ENCODE data around the gene GLRX3.
"Not testable (repeated sequence)": the region's sequence is repeated elsewhere in the genome, so short reads cannot be mapped to it uniquely, and the experiment has no call there.

The GLRX3 gene

GRCh38 chr10:130198651-130199050 lies 62.5 kb downstream of the GLRX3 start:
- DNase-seq (ENCODE audit: extremely low read depth, low read depth), result no peak
- no peak overlapping the region for H3K4me3 ChIP-seq (replicated peaks; ENCODE audit: low read depth, low read length)
- TF ChIP-seq CTCF (IDR thresholded peaks at IDR 0.05; ENCODE audit: low read depth, low read length, missing control alignments), result no peak

- no peak overlapping the region for H3K4me3 ChIP-seq (replicated peaks; ENCODE audit: low read depth, low read length)
- no peak for DNase-seq (ENCODE audit: extremely low read depth, low read depth)
- no peak for TF ChIP-seq CTCF (IDR thresholded peaks at IDR 0.05; ENCODE audit: low read depth, low read length, missing control alignments)
These were observed 64.2 kb downstream of the GLRX3 start for GRCh38 chr10:130200179-130201042.

- no peak for DNase-seq (ENCODE audit: extremely low read depth, low read depth)
- TF ChIP-seq CTCF (IDR thresholded peaks at IDR 0.05; ENCODE audit: low read depth, low read length, missing control alignments), result no peak
- no peak overlapping the region for H3K4me3 ChIP-seq (replicated peaks; ENCODE audit: low read depth, low read length)
These were observed 64.8 kb downstream of the GLRX3 start for GRCh38 chr10:130201043-130201380.

- not testable (repeated sequence) for DNase-seq (ENCODE audit: extremely low read depth, low read depth); H3K4me3 ChIP-seq (replicated peaks; ENCODE audit: low read depth, low read length)
These were observed 66.0 kb downstream of the GLRX3 start for GRCh38 chr10:130202150-130202549.

- no peak overlapping the region for H3K4me3 ChIP-seq (replicated peaks; ENCODE audit: low read depth, low read length)
- TF ChIP-seq CTCF (IDR thresholded peaks at IDR 0.05; ENCODE audit: low read depth, low read length, missing control alignments), result no peak
- DNase-seq (ENCODE audit: extremely low read depth, low read depth), result no peak
These were observed 66.9 kb downstream of the GLRX3 start for GRCh38 chr10:130202984-130203621.

DNA sequence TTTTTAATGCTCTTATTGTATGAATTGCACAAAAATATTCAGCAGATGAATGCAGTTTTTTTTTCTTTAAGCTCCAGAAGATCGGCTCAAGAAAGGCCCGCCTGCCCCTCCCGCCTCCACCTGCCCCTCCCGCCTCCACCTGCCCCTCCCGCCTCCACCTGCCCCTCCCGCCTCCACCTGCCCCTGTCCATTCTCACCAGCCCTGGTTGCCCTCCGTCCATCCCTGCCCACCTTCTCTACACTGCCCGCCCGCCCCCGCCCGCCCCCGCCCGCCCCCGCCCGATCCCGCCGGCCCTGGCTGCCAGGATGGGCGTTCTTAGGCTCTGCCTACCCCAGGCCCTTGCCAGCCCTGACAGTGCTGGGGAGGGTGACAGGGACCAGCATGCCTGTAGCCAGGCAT lies 67.4 kb downstream of the GLRX3 start:
- TF ChIP-seq CTCF (IDR thresholded peaks at IDR 0.05; ENCODE audit: low read depth, low read length, missing control alignments), result no peak
- no peak for DNase-seq (ENCODE audit: extremely low read depth, low read depth)
- H3K4me3 ChIP-seq (replicated peaks; ENCODE audit: low read depth, low read length), result no peak overlapping the region

DNA sequence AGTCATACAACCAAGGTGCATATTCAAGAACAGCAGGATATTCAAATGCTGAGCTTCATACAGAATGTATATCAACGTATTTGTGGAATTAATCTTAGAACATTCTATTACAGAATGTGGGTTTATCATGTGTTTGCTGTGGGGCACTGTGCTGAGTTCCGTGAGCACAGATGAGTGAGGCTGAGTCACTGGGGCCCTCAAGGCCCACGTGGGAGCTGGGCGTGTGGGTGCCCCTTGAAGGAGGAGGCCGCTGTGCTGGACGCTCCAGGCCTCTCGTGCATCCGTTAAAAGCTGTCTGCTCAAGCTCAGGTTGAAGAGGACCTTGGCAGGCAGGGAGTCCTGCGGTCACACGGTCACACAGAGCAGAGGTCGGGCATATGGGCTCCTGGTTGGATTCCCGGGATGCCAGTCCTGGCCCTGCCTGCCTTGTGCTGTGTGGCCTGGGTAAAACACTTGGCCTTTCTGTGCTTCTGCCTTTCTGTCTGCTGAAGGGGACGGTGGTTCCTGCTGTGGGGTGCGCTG lies 70.1 kb downstream of the GLRX3 start:
- no peak for DNase-seq (ENCODE audit: extremely low read depth, low read depth)

More for the DNA sequence above, 70.1 kb downstream of the GLRX3 start:
- TF ChIP-seq CTCF (IDR thresholded peaks at IDR 0.05; ENCODE audit: low read depth, low read length, missing control alignments), result no peak
- no peak overlapping the region for H3K4me3 ChIP-seq (replicated peaks; ENCODE audit: low read depth, low read length)

All from HFF-Myc (cell line).